Thyroid gland (tissue), 4 donors: ENCODE results near the gene GMPR.

Source experiments
- POLR2A ChIP-seq, 2 donors: fragments of 450-650 bp; IDR thresholded peaks; one replicate each; pipeline ENCODE4 v1.6.1; 2017; ENCODE audit warnings: antibody characterized with exemption in 2 of 2, mild to moderate bottlenecking in 2 of 2, moderate library complexity in 1 of 2
- TF ChIP-seq, protein P1 (sequence below), 6 experiments: fragments of 200-600 bp in 3 of 6; fragments of 450-650 bp in 3 of 6; sonication (generic) in 3 of 6; IDR thresholded peaks; one replicate each; pipeline ENCODE4 v1.5.1; 2016 to 2019; ENCODE audit warnings: antibody characterized with exemption in 6 of 6, mild to moderate bottlenecking in 2 of 6, inconsistent platforms in 1 of 6, moderate library complexity in 1 of 6

DNA sequence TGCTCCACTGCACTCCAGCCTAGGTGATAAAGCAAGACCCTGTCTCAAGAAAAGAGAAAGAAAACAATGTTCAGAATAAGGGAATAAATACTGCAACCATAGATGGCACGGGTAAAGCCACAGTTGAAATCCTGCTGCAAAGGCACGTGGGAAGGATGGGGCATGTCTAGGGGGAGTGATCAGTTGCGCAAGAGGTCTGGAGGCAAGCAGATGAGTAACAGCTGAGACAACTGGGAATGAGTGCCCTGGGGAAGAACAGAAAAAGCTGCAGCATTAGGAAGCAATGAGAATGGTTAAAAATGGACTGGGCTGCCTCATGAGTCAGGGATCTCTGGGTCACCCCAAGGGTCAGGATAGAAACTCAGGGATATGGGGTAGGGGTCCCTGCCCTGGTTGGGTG lies 96.3 kb downstream of the GMPR start:
- TF ChIP-seq, protein P1, sequence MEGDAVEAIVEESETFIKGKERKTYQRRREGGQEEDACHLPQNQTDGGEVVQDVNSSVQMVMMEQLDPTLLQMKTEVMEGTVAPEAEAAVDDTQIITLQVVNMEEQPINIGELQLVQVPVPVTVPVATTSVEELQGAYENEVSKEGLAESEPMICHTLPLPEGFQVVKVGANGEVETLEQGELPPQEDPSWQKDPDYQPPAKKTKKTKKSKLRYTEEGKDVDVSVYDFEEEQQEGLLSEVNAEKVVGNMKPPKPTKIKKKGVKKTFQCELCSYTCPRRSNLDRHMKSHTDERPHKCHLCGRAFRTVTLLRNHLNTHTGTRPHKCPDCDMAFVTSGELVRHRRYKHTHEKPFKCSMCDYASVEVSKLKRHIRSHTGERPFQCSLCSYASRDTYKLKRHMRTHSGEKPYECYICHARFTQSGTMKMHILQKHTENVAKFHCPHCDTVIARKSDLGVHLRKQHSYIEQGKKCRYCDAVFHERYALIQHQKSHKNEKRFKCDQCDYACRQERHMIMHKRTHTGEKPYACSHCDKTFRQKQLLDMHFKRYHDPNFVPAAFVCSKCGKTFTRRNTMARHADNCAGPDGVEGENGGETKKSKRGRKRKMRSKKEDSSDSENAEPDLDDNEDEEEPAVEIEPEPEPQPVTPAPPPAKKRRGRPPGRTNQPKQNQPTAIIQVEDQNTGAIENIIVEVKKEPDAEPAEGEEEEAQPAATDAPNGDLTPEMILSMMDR (IDR thresholded peaks at IDR 0.05): no peak
- TF ChIP-seq POLR2A (IDR thresholded peaks at IDR 0.05): no peak
